GDM1 (cell line): ENCODE measurements around the gene WNK2.

ENCODE experiments used
- DNase-seq: peaks from one replicate; lab custom pipeline; 2025; lab: John Stamatoyannopoulos, UW

Gene WNK2

GRCh38 chr9:93267091-93267541, 83.2 kb downstream of the WNK2 start:
- no peak for DNase-seq

GRCh38 chr9:93267681-93268505, 84.0 kb downstream of the WNK2 start:
- DNase-seq: no peak

- DNase-seq: no peak
Measured at GRCh38 chr9:93268551-93269314, 84.8 kb downstream of the WNK2 start.

- DNase-seq: no peak
Measured at GRCh38 chr9:93270976-93271375, 87.0 kb downstream of the WNK2 start.

GRCh38 chr9:93276973-93277372, 93.0 kb downstream of the WNK2 start:
- DNase-seq: no peak

GRCh38 chr9:93278144-93278543, 94.2 kb downstream of the WNK2 start:
- DNase-seq: no peak

- DNase-seq: no peak
Measured at GRCh38 chr9:93280661-93281259, 96.8 kb downstream of the WNK2 start.

GRCh38 chr9:93286252-93287188, 102.6 kb downstream of the WNK2 start:
- DNase-seq: no peak

- no peak for DNase-seq
Measured at GRCh38 chr9:93287189-93287552, 103.2 kb downstream of the WNK2 start.

- no peak for DNase-seq
Measured at GRCh38 chr9:93287593-93287992, 103.7 kb downstream of the WNK2 start.

GRCh38 chr9:93288341-93288740, 104.4 kb downstream of the WNK2 start:
- DNase-seq: no peak

GRCh38 chr9:93288891-93289883, 105.2 kb downstream of the WNK2 start:
- DNase-seq: no peak

GRCh38 chr9:93290495-93291434, 106.8 kb downstream of the WNK2 start:
- no peak for DNase-seq

GRCh38 chr9:93291536-93292287, 107.8 kb downstream of the WNK2 start:
- DNase-seq: no peak

GRCh38 chr9:93292288-93292615, 108.3 kb downstream of the WNK2 start:
- DNase-seq: no peak

GRCh38 chr9:93292664-93293328, 108.9 kb downstream of the WNK2 start:
- no peak for DNase-seq

GRCh38 chr9:93294011-93294410, 110.1 kb downstream of the WNK2 start:
- no peak for DNase-seq

GRCh38 chr9:93295031-93295430, 111.1 kb downstream of the WNK2 start:
- no peak for DNase-seq
